Measurements from ENCODE around the gene SNX20. TPM values are rescaled to one million over a fixed set of nuclear protein-coding genes. Genes with fewer than 3 reads are reported as not detected.
A peak's percentile ranks its signal among the peaks of the same experiment; 100 is the strongest.

The SNX20 gene
- total and polyA plus RNA-seq, 2 of the 13 experiments (the other 11 are each of a cell fraction or from before 2014, with no cell fraction given): not detected

GRCh38 chr16:50634090-50634489, 47.0 kb downstream of the SNX20 start:
- Histone ChIP-seq H3K9me3 (ENCODE audit: low read length) (no peaks in the 10 kb centered on the region), H3K79me2 (ENCODE audit: insufficient read depth, low read length) (no peaks in the 10 kb centered on the region), H3K27ac (ENCODE audit: extremely low read length, insufficient read depth, low read length) (no peak overlapping the region), H3K4me3 (replicated peaks in 1 of 3; ENCODE audit: insufficient read depth in 1 of 3, low read depth in 2 of 3, low read length in 3 of 3) (no peak overlapping the region), H4K20me1 (ENCODE audit: insufficient read depth, low read length) (peaks cover 47% of the 10 kb centered on the region), H3K27me3 (ENCODE audit: control insufficient read depth in 1 of 2, insufficient read depth in 2 of 2, low read length in 2 of 2) (no peaks in the 10 kb centered on the region), H3K9ac (ENCODE audit: insufficient read depth, low read depth, low read length) (no peak overlapping the region), H3K4me2 (ENCODE audit: low read depth, low read length) (no peak overlapping the region), H2AFZ (ENCODE audit: low read length) (no peak overlapping the region), H3K4me1 (ENCODE audit: insufficient read depth, low read length) (peaks cover 12% of the 10 kb centered on the region; the same call in 1 of the 2 replicates), H3K36me3 (replicated peaks in 1 of 2; ENCODE audit: control insufficient read depth in 1 of 2, insufficient read depth in 2 of 2, low read length in 2 of 2) (peaks cover 37 to 54% of the 10 kb centered on the region in 2 experiments)
- no peak for FAIRE-seq
- 99% methylated on average over 7 of the region's 7 CpGs for WGBS (ENCODE audit: low lambda C conversion rate)
- ChIA-PET CTCF (ENCODE audit: low intra/inter-chr PET ratio, low total read pairs) (no interaction called here), POLR2A (no interaction called here)
- in situ Hi-C loops (cut with HindIII; ENCODE audit: extremely low pct_ligation_motif_present, low pct_unique_long_range_greater_than_20kb): no loop called here
- ATAC-seq: no peak
- DNase-seq (ENCODE audit: low spot score): no peak
- no TSS peak for BruUV-seq (replicated peaks)
- intact Hi-C loops (cut with micrococcal nuclease; ENCODE audit: unreplicated experiment): no loop called here
- no peak for TF ChIP-seq KAT2B (IDR thresholded peaks at IDR 0.05; ENCODE audit: borderline replicate concordance, low read depth, low read length)
- no peak for TF ChIP-seq SATB2 (CRISPR knock-in tag; IDR thresholded peaks at IDR 0.05)
- TF ChIP-seq ZNF629 (CRISPR knock-in tag; conservative IDR thresholded peaks at IDR 0.05): no peak
- peak; percentile 96 for TF ChIP-seq RBM22 (optimal IDR thresholded peaks at IDR 0.05; ENCODE audit: low read length)

GRCh38 chr16:50632927-50633800, 47.9 kb downstream of the SNX20 start:
- CTCF ChIA-PET (ENCODE audit: low intra/inter-chr PET ratio, low total read pairs): no interaction called here
- in situ Hi-C loops (cut with HindIII; ENCODE audit: extremely low pct_ligation_motif_present, low pct_unique_long_range_greater_than_20kb): no loop called here
- peak; percentile 2; the same call in 1 of the 3 replicates for ATAC-seq
- TF ChIP-seq ZNF556 (CRISPR knock-in tag; IDR thresholded peaks at IDR 0.05; ENCODE audit: borderline replicate concordance) (no peak), TCF12 (IDR thresholded peaks at IDR 0.05) (no peak), TCF12 (CRISPR knock-in tag; IDR thresholded peaks at IDR 0.05) (no peak), ZFP37 (CRISPR knock-in tag; IDR thresholded peaks at IDR 0.05; ENCODE audit: borderline replicate concordance) (no peak), FOXK1 (CRISPR knock-in tag; IDR thresholded peaks at IDR 0.05; ENCODE audit: borderline replicate concordance, low read depth) (no peak), ZNF703 (CRISPR knock-in tag; IDR thresholded peaks at IDR 0.05; ENCODE audit: borderline replicate concordance) (no peak), PRDM10 (CRISPR knock-in tag; IDR thresholded peaks at IDR 0.05; ENCODE audit: low read depth) (no peak), HNF4A (CRISPR knock-in tag; IDR thresholded peaks at IDR 0.05) (no peak), ZNF740 (CRISPR knock-in tag; IDR thresholded peaks at IDR 0.05) (peak; percentile 59; the same call in 1 of the 2 replicates), MBD4 (IDR thresholded peaks at IDR 0.05; ENCODE audit: borderline replicate concordance, low read length) (0 out of 2 replicates have a peak, but pooled peaks have one; percentile 37), RBFOX2 (IDR thresholded peaks at IDR 0.05; ENCODE audit: low read depth, low read length) (peak; percentile 58; the same call in 1 of the 2 replicates)

More at GRCh38 chr16:50632927-50633800, 47.9 kb downstream of the SNX20 start:
- Histone ChIP-seq H3K4me2 (ENCODE audit: low read depth, low read length) (no peak overlapping the region), H3K4me3 (replicated peaks in 1 of 3; ENCODE audit: insufficient read depth in 1 of 3, low read depth in 2 of 3, low read length in 3 of 3) (no peak overlapping the region), H3K9me3 (ENCODE audit: low read length) (no peaks in the 10 kb centered on the region), H3K27me3 (ENCODE audit: control insufficient read depth in 1 of 2, insufficient read depth in 2 of 2, low read length in 2 of 2) (no peaks in the 10 kb centered on the region), H3K9ac (ENCODE audit: insufficient read depth, low read depth, low read length) (no peak overlapping the region), H3K27ac (ENCODE audit: extremely low read length, insufficient read depth, low read length) (no peak overlapping the region), H2AFZ (ENCODE audit: low read length) (no peak overlapping the region), H3K36me3 (replicated peaks in 1 of 2; ENCODE audit: control insufficient read depth in 1 of 2, insufficient read depth in 2 of 2, low read length in 2 of 2) (peaks cover 44 to 63% of the 10 kb centered on the region in 2 experiments), H3K79me2 (ENCODE audit: insufficient read depth, low read length) (no peaks in the 10 kb centered on the region), H3K4me1 (ENCODE audit: insufficient read depth, low read length) (peaks cover 12% of the 10 kb centered on the region; the same call in 1 of the 2 replicates), H4K20me1 (ENCODE audit: insufficient read depth, low read length) (peaks cover 55% of the 10 kb centered on the region)
- intact Hi-C loops (cut with micrococcal nuclease; ENCODE audit: unreplicated experiment): no loop called here
- 98% methylated on average over 25 of the region's 30 CpGs for WGBS (ENCODE audit: low lambda C conversion rate)
- DNase-seq (ENCODE audit: low spot score) (no peak), FAIRE-seq (no peak)
- POLR2A ChIA-PET: no interaction called here
- BruUV-seq (replicated peaks): no TSS peak

Data from HepG2 (cell line).